Spleen (tissue), 11 donors: ENCODE measurements around the gene GSE1. TPM values are rescaled to one million over a fixed set of nuclear protein-coding genes. Genes with fewer than 3 reads are reported as not detected.

Experiments used
- DNase-seq: peaks from one replicate; pipeline ENCODE4 v3.0.0-alpha.2; 2020
- H3K27ac ChIP-seq, 8 donors: fragments of 200-600 bp; sonication (generic) in 7 of 8; 1 replicate in 4 of 8; 2 replicates in 4 of 8; pipeline versions ENCODE4 v1.5.0 to v1.8.0; 2016 to 2021; ENCODE audit warnings: inconsistent platforms in 4 of 8, mild to moderate bottlenecking in 4 of 8, moderate library complexity in 1 of 8
- H3K27me3 ChIP-seq, 7 donors: fragments of 200-600 bp; sonication (generic) in 6 of 7; replicated peaks in 1 of 7; 1 replicate in 4 of 7; 2 replicates in 3 of 7; pipeline versions ENCODE4 v1.5.0 to v1.8.0; 2016 to 2021; ENCODE audit warnings: inconsistent platforms in 3 of 7, mild to moderate bottlenecking in 1 of 7
- H3K36me3 ChIP-seq, 6 donors: fragments of 200-600 bp; sonication (generic) in 5 of 6; 1 replicate in 4 of 6; 2 replicates in 2 of 6; pipeline versions ENCODE4 v1.5.0 to v1.8.0; 2016 to 2021; ENCODE audit warnings: inconsistent platforms in 2 of 6
- H3K4me1 ChIP-seq, 6 donors: fragments of 200-600 bp; sonication (generic) in 5 of 6; 1 replicate in 3 of 6; 2 replicates in 3 of 6; pipeline versions ENCODE4 v1.5.0 to v1.8.0; 2016 to 2021; ENCODE audit warnings: inconsistent platforms in 3 of 6
- H3K4me3 ChIP-seq, 8 donors: fragments of 200-600 bp; sonication (generic) in 7 of 8; 1 replicate in 4 of 8; 2 replicates in 4 of 8; pipeline versions ENCODE4 v1.5.0 to v1.8.0; 2016 to 2021; ENCODE audit warnings: inconsistent platforms in 4 of 8, mild to moderate bottlenecking in 4 of 8, moderate library complexity in 2 of 8
- H3K9me3 ChIP-seq, 8 donors: fragments of 200-600 bp; sonication (generic) in 7 of 8; 1 replicate in 4 of 8; 2 replicates in 4 of 8; pipeline versions ENCODE4 v1.5.0 to v1.8.0; 2016 to 2021; ENCODE audit warnings: inconsistent platforms in 4 of 8
- POLR2A ChIP-seq, 3 donors: fragments of 450-650 bp; IDR thresholded peaks; one replicate each; pipeline ENCODE4 v1.5.1; 2017; ENCODE audit warnings: antibody characterized with exemption in 3 of 3, mild to moderate bottlenecking in 1 of 3
- POLR2AphosphoS5 ChIP-seq, 3 donors: sonication (generic); formaldehyde crosslinking; IDR thresholded peaks; one replicate each; pipeline ENCODE4 v1.5.1; 2017; ENCODE audit warnings: antibody characterized with exemption in 3 of 3
- WGBS, 5 donors: extraction: QIAGEN DNeasy Blood & Tissue Kit in 3 of 5; methylation state at CpG; one replicate each; pipeline versions ENCODE4 v1.1.5 to v1.1.7; 2013 to 2018; 5-methylcytosine and 5-hydroxymethylcytosine counted together
- intact Hi-C: fragments of 100-400 bp; cut with DNase I; formaldehyde crosslinking; loops from one replicate; pipeline ENCODE4 v1.15.0; 2023; ENCODE audit warnings: low total_unique reads
- polyA plus RNA-seq, 3 donors: library from polyadenylated mRNA; stranded (reverse); fragments of 200-250 nt; gene quantifications; one replicate each; pipeline ENCODE4 v1.2.1, GENCODE V29; 2013
- total RNA-seq, 7 donors: library from RNA; depleted of rRNA in 3 of 7; stranded (reverse); fragments of >200 nt in 3 of 7; fragmentation: NEBNext Ultra II Directional in 4 of 7; extraction: Animal tissue kit (Norgen Biotek cat#: 25700) in 4 of 7; gene quantifications; one replicate each; pipeline versions ENCODE4 v1.1.0 to v1.2.1, GENCODE V29; 2016 to 2021
- TF ChIP-seq, protein P1 (sequence below), 11 experiments: fragments of 200-600 bp in 7 of 11; fragments of 450-650 bp in 4 of 11; sonication (generic) in 4 of 11; IDR thresholded peaks in 8 of 11; conservative IDR thresholded peaks in 3 of 11; 1 replicate in 7 of 11; 2 replicates in 4 of 11; pipeline versions ENCODE4 v1.4.0 to v1.8.0; 2016 to 2021; ENCODE audit warnings: antibody characterized with exemption in 11 of 11, inconsistent platforms in 4 of 11, mild to moderate bottlenecking in 1 of 11
- donor health status: healthy with polysubstance abuse.
- donor health status: DM: no; HTN: no; CAD: no; lungs with moderate emphysema.
- donor health status: DM: no; HTN: no; CAD: no.
- donor health status: Bipolar disorder and iron deficiency.
- donor health status: healthy.
- donor health status: DM: no; HTN: no; CAD: no.
- donor health status: DM: yes; HTN: yes; CAD: no.

The GSE1 gene
- total and polyA plus RNA-seq, 10 donors = 7.4 to 121 (median 86.3) TPM

DNA sequence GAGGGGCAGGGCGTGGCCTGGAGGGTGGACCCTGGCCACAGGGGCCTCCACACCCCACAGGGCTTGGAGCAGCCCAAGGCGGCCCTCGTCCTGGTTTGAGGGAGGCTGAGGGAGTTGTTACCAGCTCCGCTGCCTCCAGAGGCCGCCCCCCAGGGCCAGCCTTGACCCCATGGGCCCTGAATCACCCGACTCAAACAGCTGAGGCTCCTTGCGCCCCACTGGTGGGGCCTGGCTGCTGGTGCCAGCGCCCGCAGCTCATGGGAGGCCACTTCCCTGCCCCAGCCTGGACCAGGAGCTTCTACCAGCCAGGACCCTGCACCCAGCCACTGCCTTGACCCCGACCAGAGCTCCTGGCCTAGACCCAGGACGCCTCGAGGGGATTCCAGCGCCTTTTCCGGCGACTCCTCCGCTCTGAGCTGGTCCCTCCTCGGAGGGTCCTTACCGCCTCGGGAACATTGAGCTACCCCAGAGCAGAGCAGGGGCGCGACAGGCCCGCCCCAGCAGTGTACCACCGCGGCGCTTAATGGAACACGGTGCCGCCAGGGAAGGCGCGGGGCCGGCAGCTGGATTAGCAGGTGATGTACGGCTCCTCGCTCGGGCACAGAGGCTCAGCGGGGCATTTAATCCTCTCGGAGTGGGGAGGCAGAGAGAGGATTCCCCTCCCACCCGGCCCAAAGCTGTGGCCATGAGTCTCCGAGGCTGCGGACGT, 37.2 kb downstream of the GSE1 start:
- H3K27ac ChIP-seq = no peak overlapping the region
- no peaks in the 10 kb centered on the region for H3K9me3 ChIP-seq
- no peak overlapping the region for H3K4me3 ChIP-seq
- DNase-seq = no peak
- no peaks in the 10 kb centered on the region for H3K27me3 ChIP-seq
- TF ChIP-seq, protein P1, sequence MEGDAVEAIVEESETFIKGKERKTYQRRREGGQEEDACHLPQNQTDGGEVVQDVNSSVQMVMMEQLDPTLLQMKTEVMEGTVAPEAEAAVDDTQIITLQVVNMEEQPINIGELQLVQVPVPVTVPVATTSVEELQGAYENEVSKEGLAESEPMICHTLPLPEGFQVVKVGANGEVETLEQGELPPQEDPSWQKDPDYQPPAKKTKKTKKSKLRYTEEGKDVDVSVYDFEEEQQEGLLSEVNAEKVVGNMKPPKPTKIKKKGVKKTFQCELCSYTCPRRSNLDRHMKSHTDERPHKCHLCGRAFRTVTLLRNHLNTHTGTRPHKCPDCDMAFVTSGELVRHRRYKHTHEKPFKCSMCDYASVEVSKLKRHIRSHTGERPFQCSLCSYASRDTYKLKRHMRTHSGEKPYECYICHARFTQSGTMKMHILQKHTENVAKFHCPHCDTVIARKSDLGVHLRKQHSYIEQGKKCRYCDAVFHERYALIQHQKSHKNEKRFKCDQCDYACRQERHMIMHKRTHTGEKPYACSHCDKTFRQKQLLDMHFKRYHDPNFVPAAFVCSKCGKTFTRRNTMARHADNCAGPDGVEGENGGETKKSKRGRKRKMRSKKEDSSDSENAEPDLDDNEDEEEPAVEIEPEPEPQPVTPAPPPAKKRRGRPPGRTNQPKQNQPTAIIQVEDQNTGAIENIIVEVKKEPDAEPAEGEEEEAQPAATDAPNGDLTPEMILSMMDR (IDR thresholded peaks at IDR 0.05 in 8 of 11, conservative IDR thresholded peaks at IDR 0.05 in 3 of 11) = no peak
- TF ChIP-seq POLR2AphosphoS5 (IDR thresholded peaks at IDR 0.05) (no peak), POLR2A (IDR thresholded peaks at IDR 0.05) (no peak)
- intact Hi-C loops = no loop called here
- 91 to 93% (median 92%) methylated on average over 23 to 39 of the region's 39 CpGs for WGBS, 5 donors
- peaks cover 0 to 45% (median 18%) of the 10 kb centered on the region in 6 donors for H3K4me1 ChIP-seq
- H3K36me3 ChIP-seq = peaks cover 0 to 91% (median 32%) of the 10 kb centered on the region in 6 donors

DNA sequence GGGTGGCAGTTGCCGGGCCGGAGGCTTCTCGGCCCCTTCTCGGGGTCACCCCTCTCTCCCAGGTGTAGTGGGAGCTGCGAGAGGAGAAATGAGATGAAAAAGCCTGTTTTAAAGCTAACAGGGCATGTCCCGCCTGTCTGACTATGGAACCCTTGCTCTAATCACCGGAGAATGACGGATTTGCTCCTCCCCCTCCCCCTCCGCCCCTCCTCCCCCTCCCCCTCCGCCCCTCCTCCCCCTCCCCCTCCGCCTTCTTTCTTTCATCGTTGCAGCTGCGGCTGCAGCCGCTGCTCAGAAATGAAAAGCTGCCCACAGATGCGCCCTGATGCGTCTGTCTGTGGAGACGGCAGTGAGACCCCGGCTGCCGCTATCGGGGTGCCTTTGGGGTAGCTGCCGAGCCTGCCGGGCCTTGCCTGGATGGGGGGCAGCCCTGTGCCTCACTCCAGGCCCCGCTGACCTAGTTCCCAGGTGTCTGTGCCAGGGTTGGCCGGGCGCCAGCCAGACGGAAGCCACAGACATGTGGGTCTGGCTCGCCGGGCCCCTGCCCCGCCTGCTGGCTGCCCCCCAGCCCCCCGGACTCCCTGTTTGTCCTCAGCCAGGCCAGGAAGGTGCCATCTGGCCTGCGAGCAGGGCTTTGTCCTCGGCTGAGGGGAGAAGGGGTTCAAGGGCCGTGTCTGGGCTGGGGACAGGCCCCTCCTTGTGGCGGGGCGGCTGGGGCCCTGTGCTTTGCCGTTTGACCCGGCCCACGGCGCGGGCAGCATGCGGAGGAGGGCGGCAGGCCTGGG, 37.9 kb downstream of the GSE1 start:
- H3K4me1 ChIP-seq = peaks cover 0 to 41% (median 18%) of the 10 kb centered on the region in 6 donors
- intact Hi-C loops = no loop called here
- TF ChIP-seq POLR2A (IDR thresholded peaks at IDR 0.05) = no peak
- TF ChIP-seq POLR2AphosphoS5 (IDR thresholded peaks at IDR 0.05) = no peak
- TF ChIP-seq, protein P1 (IDR thresholded peaks at IDR 0.05 in 8 of 11, conservative IDR thresholded peaks at IDR 0.05 in 3 of 11) = no peak
- no peaks in the 10 kb centered on the region for H3K27me3 ChIP-seq
- peaks cover 0 to 93% (median 39%) of the 10 kb centered on the region in 6 donors for H3K36me3 ChIP-seq
- WGBS, 5 donors = 53 to 66% (median 59%) methylated on average over 25 to 39 of the region's 42 CpGs
- no peak for DNase-seq
- H3K9me3 ChIP-seq = no peaks in the 10 kb centered on the region
- H3K27ac ChIP-seq = no peak overlapping the region
- H3K4me3 ChIP-seq = no peak overlapping the region

DNA sequence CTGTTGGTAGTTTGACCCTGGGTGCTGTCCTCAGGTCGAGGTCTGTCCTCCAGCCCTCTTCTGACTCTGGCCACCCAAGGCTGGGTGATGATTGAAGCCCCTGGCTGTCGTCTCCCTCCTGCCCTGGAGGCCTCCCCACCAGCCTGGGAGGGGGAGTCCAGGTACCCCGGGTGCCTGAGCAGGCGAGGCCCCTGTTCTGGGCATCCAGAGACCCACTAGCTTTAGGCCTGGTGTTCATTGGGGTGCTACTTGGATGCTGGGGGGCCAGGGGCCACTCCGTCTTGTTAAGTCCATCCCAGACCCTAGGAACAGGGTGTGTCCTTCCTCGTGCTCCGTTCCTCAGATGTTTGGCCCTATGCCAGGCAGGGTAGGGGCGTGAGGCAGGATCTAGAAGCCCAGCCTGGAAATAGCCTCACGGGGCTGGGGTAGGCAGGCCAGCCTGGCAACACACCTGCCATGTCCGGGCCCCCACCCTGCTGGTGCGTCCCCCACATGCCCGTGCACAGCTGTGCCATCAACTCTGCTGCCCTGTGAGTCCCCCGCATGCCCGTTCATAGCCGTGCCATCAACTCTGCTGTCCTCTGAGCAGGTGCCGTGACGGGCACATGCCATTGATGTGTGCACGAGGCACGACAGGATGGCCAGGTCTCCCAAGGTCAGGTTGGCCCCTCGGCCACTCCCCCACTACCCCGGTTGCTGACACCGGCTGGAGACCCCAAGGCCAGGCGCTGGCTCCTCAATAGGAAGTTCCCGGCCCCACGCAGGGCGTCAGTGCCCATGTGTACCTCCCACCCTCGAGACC, 38.7 kb downstream of the GSE1 start:
- H3K36me3 ChIP-seq = peaks cover 0 to 93% (median 47%) of the 10 kb centered on the region in 6 donors
- no peaks in the 10 kb centered on the region for H3K9me3 ChIP-seq
- H3K4me1 ChIP-seq = peaks cover 0 to 41% (median 18%) of the 10 kb centered on the region in 6 donors
- intact Hi-C loops = no loop called here
- peak overlapping the region in 3 of 8 donors; percentile 60 to 68 (median 66) for H3K27ac ChIP-seq
- DNase-seq = no peak
- no peak overlapping the region for H3K4me3 ChIP-seq
- TF ChIP-seq POLR2AphosphoS5 (IDR thresholded peaks at IDR 0.05) = no peak
- TF ChIP-seq POLR2A (IDR thresholded peaks at IDR 0.05) = no peak
- TF ChIP-seq, protein P1 (IDR thresholded peaks at IDR 0.05 in 8 of 11, conservative IDR thresholded peaks at IDR 0.05 in 3 of 11) = no peak
- no peaks in the 10 kb centered on the region for H3K27me3 ChIP-seq
- WGBS, 5 donors = 63 to 73% (median 71%) methylated on average over 16 to 27 of the region's 27 CpGs
